Neural cell (in vitro differentiated cells): ENCODE results near the gene CCDC30.

Experiments
- EP300 ChIP-seq: fragments of 450-650 bp; conservative IDR thresholded peaks from 2 replicates; pipeline ENCODE4 v1.6.1; 2014; ENCODE audit warnings: antibody characterized with exemption, mild to moderate bottlenecking, moderate library complexity; ENCODE audit not compliant: poor library complexity, severe bottlenecking
- TF ChIP-seq, protein P1 (sequence below): fragments of 450-650 bp; IDR thresholded peaks from 2 replicates; pipeline ENCODE4 v1.5.1; 2014; ENCODE audit warnings: antibody characterized with exemption, mild to moderate bottlenecking, moderate library complexity; ENCODE audit not compliant: poor library complexity, severe bottlenecking

DNA sequence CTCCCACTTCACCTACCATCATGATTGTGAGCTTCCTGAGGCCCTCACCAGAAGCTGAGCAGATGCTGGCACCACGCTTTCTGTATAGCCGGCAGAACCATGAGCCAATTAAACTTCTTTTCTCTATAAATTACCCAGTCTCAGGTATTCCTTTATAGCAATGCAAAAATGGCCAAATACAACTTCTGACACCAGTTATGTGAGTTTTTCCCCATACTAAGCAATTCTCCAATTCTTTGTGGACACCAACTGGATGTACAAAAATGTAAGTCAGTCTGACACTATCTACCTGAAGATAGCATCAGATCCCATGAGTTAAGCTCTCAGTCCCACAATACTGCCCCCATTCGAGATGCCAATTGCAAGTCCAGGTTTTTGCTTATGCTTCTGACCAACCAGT is 129.7 kb downstream of the CCDC30 start:
- TF ChIP-seq, protein P1, sequence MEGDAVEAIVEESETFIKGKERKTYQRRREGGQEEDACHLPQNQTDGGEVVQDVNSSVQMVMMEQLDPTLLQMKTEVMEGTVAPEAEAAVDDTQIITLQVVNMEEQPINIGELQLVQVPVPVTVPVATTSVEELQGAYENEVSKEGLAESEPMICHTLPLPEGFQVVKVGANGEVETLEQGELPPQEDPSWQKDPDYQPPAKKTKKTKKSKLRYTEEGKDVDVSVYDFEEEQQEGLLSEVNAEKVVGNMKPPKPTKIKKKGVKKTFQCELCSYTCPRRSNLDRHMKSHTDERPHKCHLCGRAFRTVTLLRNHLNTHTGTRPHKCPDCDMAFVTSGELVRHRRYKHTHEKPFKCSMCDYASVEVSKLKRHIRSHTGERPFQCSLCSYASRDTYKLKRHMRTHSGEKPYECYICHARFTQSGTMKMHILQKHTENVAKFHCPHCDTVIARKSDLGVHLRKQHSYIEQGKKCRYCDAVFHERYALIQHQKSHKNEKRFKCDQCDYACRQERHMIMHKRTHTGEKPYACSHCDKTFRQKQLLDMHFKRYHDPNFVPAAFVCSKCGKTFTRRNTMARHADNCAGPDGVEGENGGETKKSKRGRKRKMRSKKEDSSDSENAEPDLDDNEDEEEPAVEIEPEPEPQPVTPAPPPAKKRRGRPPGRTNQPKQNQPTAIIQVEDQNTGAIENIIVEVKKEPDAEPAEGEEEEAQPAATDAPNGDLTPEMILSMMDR = no peak
- no peak for TF ChIP-seq EP300
